SU-DHL-6 (cell line): ENCODE measurements around the gene SNW1.

Experiments used
- H2AFZ ChIP-seq: fragments of 200-600 bp; sonication (generic); 2 replicates; pipeline ENCODE4 v1.6.1; 2014; ENCODE audit warnings: low read depth, mild to moderate bottlenecking, moderate library complexity, mixed read lengths, antibody characterized with exemption, low read length; ENCODE audit not compliant: severe bottlenecking
- H3F3A ChIP-seq: fragments of 200-600 bp; shearing (Covaris generic); 2 replicates; pipeline ENCODE4 v1.6.0; 2016; ENCODE audit warnings: antibody characterized with exemption, mild to moderate bottlenecking; ENCODE audit not compliant: insufficient read depth
- H3K27ac ChIP-seq: fragments of 200-600 bp; sonication (generic); 2 replicates; pipeline ENCODE4 v1.5.1; 2016; ENCODE audit warnings: low read depth, mild to moderate bottlenecking, low read length, moderate library complexity, mixed read lengths
- H3K27me3 ChIP-seq: fragments of 200-600 bp; sonication (generic), shearing (Covaris generic); 2 replicates; pipeline ENCODE4 v1.6.0; 2014; ENCODE audit warnings: mild to moderate bottlenecking, low read length
- H3K36me3 ChIP-seq: fragments of 200-600 bp; sonication (generic); 2 replicates; pipeline ENCODE4 v1.6.1; 2014; ENCODE audit warnings: mild to moderate bottlenecking, low read length, mixed read lengths
- H3K4me2 ChIP-seq: fragments of 300-600, 200-600 bp; shearing (Covaris generic), sonication (generic); 2 replicates; pipeline ENCODE4 v1.6.0; 2014; ENCODE audit warnings: low read length, low read depth, mild to moderate bottlenecking; ENCODE audit not compliant: poor library complexity, severe bottlenecking
- H3K4me3 ChIP-seq: fragments of 200-600 bp; sonication (generic); 2 replicates; pipeline ENCODE4 v1.5.1; 2014; ENCODE audit warnings: antibody characterized with exemption, low read length, mild to moderate bottlenecking, mixed read lengths; ENCODE audit not compliant: insufficient read depth, poor library complexity, severe bottlenecking
- H3K79me2 ChIP-seq: fragments of 200-600 bp; sonication (generic); 2 replicates; pipeline ENCODE4 v1.6.1; 2014; ENCODE audit warnings: mild to moderate bottlenecking, low read length, moderate library complexity; ENCODE audit not compliant: insufficient read depth
- H3K9ac ChIP-seq: fragments of 200-600 bp; sonication (generic); 2 replicates; pipeline ENCODE4 v1.7.0; 2014; ENCODE audit warnings: mild to moderate bottlenecking, low read length
- H3K9me2 ChIP-seq: fragments of 200-600 bp; sonication (generic); replicated peaks from 2 replicates; pipeline ENCODE4 v1.6.1; 2014; ENCODE audit warnings: low read length; ENCODE audit not compliant: insufficient read depth
- H3K9me3 ChIP-seq: fragments of 200-600 bp; sonication (generic); 2 replicates; pipeline ENCODE4 v1.6.1; 2014; ENCODE audit warnings: low read length, mixed read lengths; ENCODE audit not compliant: insufficient read depth
- H4K20me1 ChIP-seq: fragments of 200-600 bp; sonication (generic); 2 replicates; pipeline ENCODE4 v1.6.1; 2014; ENCODE audit warnings: low read depth, mild to moderate bottlenecking, antibody characterized with exemption, low read length, moderate library complexity, mixed read lengths
- EZH2phosphoT487 ChIP-seq: fragments of 200-600 bp; sonication (generic), shearing (Covaris generic); conservative IDR thresholded peaks from 2 replicates; pipeline ENCODE4 v1.6.1; 2018; ENCODE audit warnings: mild to moderate bottlenecking, antibody characterized with exemption, low read length, moderate library complexity, mixed read lengths
- TF ChIP-seq, protein P1 (sequence below): fragments of 200-600 bp; sonication (generic); IDR thresholded peaks from one replicate; pipeline ENCODE4 v1.5.1; 2017; ENCODE audit warnings: antibody characterized with exemption, mild to moderate bottlenecking, low read length, moderate library complexity; ENCODE audit not compliant: insufficient read depth, poor library complexity, severe bottlenecking

SNW1 gene

DNA sequence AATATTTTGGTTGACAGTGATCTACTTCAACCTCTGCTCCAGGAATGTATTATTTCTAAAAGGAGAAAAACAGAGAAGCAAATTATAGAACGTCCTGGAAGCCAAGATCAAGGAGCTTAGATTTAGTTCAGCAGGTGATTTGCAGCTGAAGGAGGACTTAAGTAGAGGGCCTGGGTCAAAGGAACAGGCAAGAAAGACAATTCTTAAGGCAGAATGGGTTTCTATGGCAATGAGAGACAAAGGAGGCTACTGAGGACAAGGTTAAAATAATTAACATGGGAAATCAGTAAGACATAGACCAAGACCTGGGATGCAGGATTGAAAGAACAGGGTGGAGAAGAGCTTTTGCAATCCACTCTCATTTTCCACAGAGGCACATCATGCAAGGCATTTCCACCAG lies 2.4 kb upstream of the SNW1 start:
- no peak overlapping the region for H3K27ac ChIP-seq
- no peak for TF ChIP-seq EZH2phosphoT487
- TF ChIP-seq, protein P1, sequence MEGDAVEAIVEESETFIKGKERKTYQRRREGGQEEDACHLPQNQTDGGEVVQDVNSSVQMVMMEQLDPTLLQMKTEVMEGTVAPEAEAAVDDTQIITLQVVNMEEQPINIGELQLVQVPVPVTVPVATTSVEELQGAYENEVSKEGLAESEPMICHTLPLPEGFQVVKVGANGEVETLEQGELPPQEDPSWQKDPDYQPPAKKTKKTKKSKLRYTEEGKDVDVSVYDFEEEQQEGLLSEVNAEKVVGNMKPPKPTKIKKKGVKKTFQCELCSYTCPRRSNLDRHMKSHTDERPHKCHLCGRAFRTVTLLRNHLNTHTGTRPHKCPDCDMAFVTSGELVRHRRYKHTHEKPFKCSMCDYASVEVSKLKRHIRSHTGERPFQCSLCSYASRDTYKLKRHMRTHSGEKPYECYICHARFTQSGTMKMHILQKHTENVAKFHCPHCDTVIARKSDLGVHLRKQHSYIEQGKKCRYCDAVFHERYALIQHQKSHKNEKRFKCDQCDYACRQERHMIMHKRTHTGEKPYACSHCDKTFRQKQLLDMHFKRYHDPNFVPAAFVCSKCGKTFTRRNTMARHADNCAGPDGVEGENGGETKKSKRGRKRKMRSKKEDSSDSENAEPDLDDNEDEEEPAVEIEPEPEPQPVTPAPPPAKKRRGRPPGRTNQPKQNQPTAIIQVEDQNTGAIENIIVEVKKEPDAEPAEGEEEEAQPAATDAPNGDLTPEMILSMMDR, result no peak

GRCh38 chr14:77761205-77761931 lies 412 bp upstream of the SNW1 start:
- peak overlapping the region; percentile 87 for H3K4me3 ChIP-seq
- H3K27me3 ChIP-seq, result no peaks in the 10 kb centered on the region
- H3K9me2 ChIP-seq, result no peaks in the 10 kb centered on the region
- no peak for TF ChIP-seq EZH2phosphoT487
- TF ChIP-seq, protein P1, result no peak
- peak overlapping the region; percentile 99 for H2AFZ ChIP-seq
- H3K27ac ChIP-seq, result no peak overlapping the region
- peak overlapping the region; percentile 88 for H3K4me2 ChIP-seq
- no peaks in the 10 kb centered on the region; the same call in 1 of the 2 replicates for H4K20me1 ChIP-seq
- H3F3A ChIP-seq, result no peaks in the 10 kb centered on the region
- peaks cover 45% of the 10 kb centered on the region for H3K79me2 ChIP-seq
- H3K9ac ChIP-seq, result peak overlapping the region; percentile 86
- H3K36me3 ChIP-seq, result no peaks in the 10 kb centered on the region; the same call in 1 of the 2 replicates
- no peaks in the 10 kb centered on the region for H3K9me3 ChIP-seq

More for the DNA sequence above, 2.4 kb upstream of the SNW1 start:
- Histone ChIP-seq H2AFZ (no peak overlapping the region), H3K36me3 (no peaks in the 10 kb centered on the region), H3F3A (no peaks in the 10 kb centered on the region), H3K9me2 (no peaks in the 10 kb centered on the region), H4K20me1 (no peaks in the 10 kb centered on the region; the same call in 1 of the 2 replicates), H3K79me2 (peaks cover 25% of the 10 kb centered on the region), H3K4me2 (no peak overlapping the region), H3K9me3 (no peaks in the 10 kb centered on the region), H3K4me3 (no peak overlapping the region), H3K27me3 (no peaks in the 10 kb centered on the region), H3K9ac (no peak overlapping the region)

DNA sequence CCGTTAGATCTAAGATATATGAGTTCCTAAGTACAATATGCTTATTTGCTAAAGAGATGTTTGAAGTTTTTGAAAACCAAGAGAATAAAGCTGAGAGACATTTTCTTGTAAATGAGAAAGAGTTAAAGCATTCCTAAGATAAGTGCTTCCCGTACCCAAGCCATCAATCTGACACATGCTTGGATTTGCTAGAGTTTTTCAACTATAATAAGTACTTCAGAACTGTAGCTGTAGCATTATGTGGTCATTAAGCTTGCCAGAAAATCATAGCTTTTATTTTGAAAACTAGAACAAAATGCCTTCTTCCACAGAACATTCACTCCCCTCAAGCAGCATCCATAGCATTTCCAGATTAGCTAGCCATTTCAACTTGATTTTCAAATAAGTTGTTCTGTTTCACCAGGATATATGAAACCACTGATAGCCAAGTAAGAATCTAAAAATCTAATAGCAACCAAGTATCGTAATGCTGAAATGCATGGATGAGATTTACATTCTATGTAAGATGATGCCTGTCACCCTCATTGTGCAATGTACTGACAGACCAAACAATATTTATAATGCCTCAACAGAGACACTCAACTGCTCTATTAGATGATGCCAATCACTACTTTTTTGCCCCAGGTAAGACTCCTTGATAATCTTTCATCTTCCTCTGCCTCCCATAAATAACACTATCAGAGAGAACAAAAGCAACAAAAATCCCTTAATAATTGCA lies 8.0 kb downstream of the SNW1 start:
- no peak overlapping the region for H3K4me2 ChIP-seq
- H3K79me2 ChIP-seq, result peaks cover 43% of the 10 kb centered on the region
- no peaks in the 10 kb centered on the region for H3K27me3 ChIP-seq
- H3K36me3 ChIP-seq, result peaks cover 41% of the 10 kb centered on the region; the same call in 1 of the 2 replicates
- TF ChIP-seq EZH2phosphoT487, result no peak
- TF ChIP-seq, protein P1, result no peak
- no peaks in the 10 kb centered on the region for H3F3A ChIP-seq
- H4K20me1 ChIP-seq, result peaks cover 7% of the 10 kb centered on the region; the same call in 1 of the 2 replicates
- no peaks in the 10 kb centered on the region for H3K9me2 ChIP-seq
- no peak overlapping the region for H3K9ac ChIP-seq
- no peak overlapping the region for H3K27ac ChIP-seq
- H3K4me3 ChIP-seq, result no peak overlapping the region
- no peaks in the 10 kb centered on the region for H3K9me3 ChIP-seq
- H2AFZ ChIP-seq, result no peak overlapping the region
